Measurements from ENCODE around the gene LMX1A.

LMX1A gene

GRCh38 chr1:165288350-165289120 is 68.0 kb downstream of the LMX1A start:
- Mint-ChIP-seq H3K4me1 (no peaks in the 10 kb centered on the region), H3K9me3 (peaks cover 0 to 4% of the 10 kb centered on the region in 2 donors), H3K4me3 (no peak overlapping the region), H3K36me3 (no peaks in the 10 kb centered on the region), H3K27me3 (peaks cover 21 to 42% of the 10 kb centered on the region in 2 donors), H3K27ac (no peak overlapping the region)
- ATAC-seq (replicated peaks) (no peak), DNase-seq (no peak)

- no peaks in the 10 kb centered on the region for H3K4me1 Mint-ChIP-seq
- H3K4me3 Mint-ChIP-seq = no peak overlapping the region
- H3K27ac Mint-ChIP-seq = no peak overlapping the region
- H3K9me3 Mint-ChIP-seq = peaks cover 1 to 4% of the 10 kb centered on the region in 2 donors
- H3K36me3 Mint-ChIP-seq = no peaks in the 10 kb centered on the region
- DNase-seq (no peak), ATAC-seq (replicated peaks) (no peak)
- peaks cover 21 to 46% of the 10 kb centered on the region in 2 donors for H3K27me3 Mint-ChIP-seq
Observed at GRCh38 chr1:165287781-165288180, 68.7 kb downstream of the LMX1A start.

GRCh38 chr1:165287329-165287728 is 69.2 kb downstream of the LMX1A start:
- ATAC-seq (replicated peaks) (no peak), DNase-seq (no peak)
- Mint-ChIP-seq H3K27me3 (peaks cover 21 to 46% of the 10 kb centered on the region in 2 donors), H3K4me3 (no peak overlapping the region), H3K36me3 (no peaks in the 10 kb centered on the region), H3K27ac (no peak overlapping the region), H3K9me3 (peaks cover 1 to 4% of the 10 kb centered on the region in 2 donors), H3K4me1 (no peaks in the 10 kb centered on the region)

GRCh38 chr1:165284454-165284853 is 72.1 kb downstream of the LMX1A start:
- no peak overlapping the region for H3K27ac Mint-ChIP-seq
- H3K36me3 Mint-ChIP-seq = no peaks in the 10 kb centered on the region
- H3K4me3 Mint-ChIP-seq = no peak overlapping the region

GRCh38 chr1:165281207-165281901 is 75.2 kb downstream of the LMX1A start:
- peaks cover 20 to 42% of the 10 kb centered on the region in 2 donors for H3K27me3 Mint-ChIP-seq
- H3K36me3 Mint-ChIP-seq = no peaks in the 10 kb centered on the region
- DNase-seq (no peak), ATAC-seq (replicated peaks) (no peak)
- H3K9me3 Mint-ChIP-seq = peaks cover 0 to 1% of the 10 kb centered on the region in 2 donors
- no peak overlapping the region for H3K27ac Mint-ChIP-seq
- no peaks in the 10 kb centered on the region for H3K4me1 Mint-ChIP-seq
- no peak overlapping the region for H3K4me3 Mint-ChIP-seq

More at GRCh38 chr1:165284454-165284853, 72.1 kb downstream of the LMX1A start:
- DNase-seq (no peak), ATAC-seq (replicated peaks) (no peak)
- H3K9me3 Mint-ChIP-seq = peaks cover 0 to 1% of the 10 kb centered on the region in 2 donors
- no peaks in the 10 kb centered on the region for H3K4me1 Mint-ChIP-seq
- peaks cover 18 to 55% of the 10 kb centered on the region in 2 donors for H3K27me3 Mint-ChIP-seq

GRCh38 chr1:165279882-165280281 is 76.6 kb downstream of the LMX1A start:
- H3K4me1 Mint-ChIP-seq = no peaks in the 10 kb centered on the region
- H3K27me3 Mint-ChIP-seq = peaks cover 16 to 33% of the 10 kb centered on the region in 2 donors
- H3K36me3 Mint-ChIP-seq = no peaks in the 10 kb centered on the region
- no peak overlapping the region for H3K27ac Mint-ChIP-seq
- ATAC-seq (replicated peaks) = no peak
- no peak overlapping the region for H3K4me3 Mint-ChIP-seq
- no peak for DNase-seq
- peaks cover 0 to 1% of the 10 kb centered on the region in 2 donors for H3K9me3 Mint-ChIP-seq

- DNase-seq = no peak
- no peak for ATAC-seq (replicated peaks)
- Mint-ChIP-seq H3K27me3 (peaks cover 4 to 7% of the 10 kb centered on the region in 2 donors), H3K9me3 (no peaks in the 10 kb centered on the region), H3K27ac (no peak overlapping the region), H3K4me3 (no peak overlapping the region), H3K36me3 (no peaks in the 10 kb centered on the region), H3K4me1 (no peaks in the 10 kb centered on the region)
Observed at GRCh38 chr1:165276314-165276713, 80.2 kb downstream of the LMX1A start.

GRCh38 chr1:165265196-165265838 is 91.2 kb downstream of the LMX1A start:
- no peak overlapping the region for H3K27ac Mint-ChIP-seq
- no peaks in the 10 kb centered on the region for H3K4me1 Mint-ChIP-seq
- H3K27me3 Mint-ChIP-seq = peaks cover 6 to 15% of the 10 kb centered on the region in 2 donors
- ATAC-seq (replicated peaks) (no peak), DNase-seq (no peak)
- no peaks in the 10 kb centered on the region for H3K36me3 Mint-ChIP-seq
- no peak overlapping the region for H3K4me3 Mint-ChIP-seq
- H3K9me3 Mint-ChIP-seq = peaks cover 3 to 8% of the 10 kb centered on the region in 2 donors

GRCh38 chr1:165259706-165260428 is 96.6 kb downstream of the LMX1A start:
- no peaks in the 10 kb centered on the region for H3K36me3 Mint-ChIP-seq
- ATAC-seq (replicated peaks) = no peak
- H3K27ac Mint-ChIP-seq = no peak overlapping the region
- DNase-seq = no peak
- H3K4me3 Mint-ChIP-seq = no peak overlapping the region
- no peaks in the 10 kb centered on the region for H3K4me1 Mint-ChIP-seq
- peaks cover 21 to 45% of the 10 kb centered on the region in 2 donors for H3K27me3 Mint-ChIP-seq
- peaks cover 0 to 4% of the 10 kb centered on the region in 2 donors for H3K9me3 Mint-ChIP-seq

GRCh38 chr1:165259236-165259635 is 97.3 kb downstream of the LMX1A start:
- DNase-seq (no peak), ATAC-seq (replicated peaks) (no peak)
- H3K4me1 Mint-ChIP-seq = no peaks in the 10 kb centered on the region
- H3K36me3 Mint-ChIP-seq = no peaks in the 10 kb centered on the region
- peaks cover 21 to 51% of the 10 kb centered on the region in 2 donors for H3K27me3 Mint-ChIP-seq
- no peak overlapping the region for H3K27ac Mint-ChIP-seq
- H3K9me3 Mint-ChIP-seq = peaks cover 0 to 4% of the 10 kb centered on the region in 2 donors
- H3K4me3 Mint-ChIP-seq = no peak overlapping the region

- peaks cover 20 to 59% of the 10 kb centered on the region in 2 donors for H3K27me3 Mint-ChIP-seq
- H3K27ac Mint-ChIP-seq = no peak overlapping the region
- no peak overlapping the region for H3K4me3 Mint-ChIP-seq
- no peaks in the 10 kb centered on the region for H3K36me3 Mint-ChIP-seq
- DNase-seq (no peak), ATAC-seq (replicated peaks) (peak in 1 of 2 donors; percentile 48)
- peaks cover 0 to 3% of the 10 kb centered on the region in 2 donors for H3K9me3 Mint-ChIP-seq
- no peaks in the 10 kb centered on the region for H3K4me1 Mint-ChIP-seq
Observed at GRCh38 chr1:165257969-165258459, 98.5 kb downstream of the LMX1A start.

GRCh38 chr1:165254896-165255625 is 101.5 kb downstream of the LMX1A start:
- peaks cover 17 to 56% of the 10 kb centered on the region in 2 donors for H3K27me3 Mint-ChIP-seq
- H3K4me3 Mint-ChIP-seq = no peak overlapping the region
- H3K9me3 Mint-ChIP-seq = peaks cover 0 to 3% of the 10 kb centered on the region in 2 donors
- H3K27ac Mint-ChIP-seq = no peak overlapping the region
- no peaks in the 10 kb centered on the region for H3K36me3 Mint-ChIP-seq
- no peaks in the 10 kb centered on the region for H3K4me1 Mint-ChIP-seq
- no peak for ATAC-seq (replicated peaks)
- DNase-seq = no peak

GRCh38 chr1:165254376-165254775 is 102.1 kb downstream of the LMX1A start:
- Mint-ChIP-seq H3K36me3 (no peaks in the 10 kb centered on the region), H3K27ac (no peak overlapping the region), H3K4me1 (no peaks in the 10 kb centered on the region), H3K4me3 (no peak overlapping the region), H3K27me3 (peaks cover 17 to 49% of the 10 kb centered on the region in 2 donors), H3K9me3 (peaks cover 0 to 3% of the 10 kb centered on the region in 2 donors)
- DNase-seq (no peak), ATAC-seq (replicated peaks) (no peak)
